ENCODE data around the gene EIF2B2. TPM values are rescaled to one million over a fixed set of nuclear protein-coding genes. Genes with fewer than 3 reads are reported as not detected.

EIF2B2 gene
- polyA plus RNA-seq, 2 donors: 13.3 to 42.9 TPM

DNA sequence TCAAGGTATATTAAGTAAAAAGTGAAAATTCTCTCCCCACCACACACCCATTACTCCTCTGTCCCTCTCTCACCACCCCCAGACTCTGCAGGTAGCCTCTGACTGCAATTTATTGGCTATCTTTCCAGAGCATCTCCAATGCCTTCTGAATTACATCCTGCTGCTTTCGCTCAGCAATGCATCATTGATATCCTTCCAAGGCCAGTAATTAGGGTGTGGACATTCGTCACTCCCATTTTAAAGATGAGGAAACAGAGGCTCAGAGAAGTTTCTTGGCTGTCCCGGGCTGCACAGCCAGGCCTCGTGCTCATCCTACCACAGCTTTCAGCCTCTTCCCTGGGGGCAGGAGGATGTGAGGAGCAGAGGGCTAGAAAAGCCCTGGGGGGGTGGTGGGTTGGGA lies 23.7 kb upstream of the EIF2B2 start:
- WGBS, 2 donors: 49 to 58% methylated on average over 4 of the region's 4 CpGs
- Histone ChIP-seq H3K36me3 (ENCODE audit: control insufficient read depth in 2 of 2, insufficient read depth in 2 of 2, low read length in 1 of 2) (no peaks in the 10 kb centered on the region), H3K4me1 (ENCODE audit: control insufficient read depth in 2 of 2, insufficient read depth in 2 of 2, low read length in 1 of 2) (peaks cover 3 to 9% of the 10 kb centered on the region in 2 donors), H3K27ac (ENCODE audit: low read depth in 2 of 2, low read length in 1 of 2) (no peak overlapping the region), H3K4me3 (ENCODE audit: low read depth in 1 of 2, low read length in 2 of 2) (no peak overlapping the region), H3K27me3 (ENCODE audit: control insufficient read depth in 1 of 2, insufficient read depth in 2 of 2, low read length in 2 of 2) (no peaks in the 10 kb centered on the region), H3K9me3 (ENCODE audit: control insufficient read depth in 2 of 2, insufficient read depth in 1 of 2, low read depth in 1 of 2, low read length in 1 of 2) (no peaks in the 10 kb centered on the region)

DNA sequence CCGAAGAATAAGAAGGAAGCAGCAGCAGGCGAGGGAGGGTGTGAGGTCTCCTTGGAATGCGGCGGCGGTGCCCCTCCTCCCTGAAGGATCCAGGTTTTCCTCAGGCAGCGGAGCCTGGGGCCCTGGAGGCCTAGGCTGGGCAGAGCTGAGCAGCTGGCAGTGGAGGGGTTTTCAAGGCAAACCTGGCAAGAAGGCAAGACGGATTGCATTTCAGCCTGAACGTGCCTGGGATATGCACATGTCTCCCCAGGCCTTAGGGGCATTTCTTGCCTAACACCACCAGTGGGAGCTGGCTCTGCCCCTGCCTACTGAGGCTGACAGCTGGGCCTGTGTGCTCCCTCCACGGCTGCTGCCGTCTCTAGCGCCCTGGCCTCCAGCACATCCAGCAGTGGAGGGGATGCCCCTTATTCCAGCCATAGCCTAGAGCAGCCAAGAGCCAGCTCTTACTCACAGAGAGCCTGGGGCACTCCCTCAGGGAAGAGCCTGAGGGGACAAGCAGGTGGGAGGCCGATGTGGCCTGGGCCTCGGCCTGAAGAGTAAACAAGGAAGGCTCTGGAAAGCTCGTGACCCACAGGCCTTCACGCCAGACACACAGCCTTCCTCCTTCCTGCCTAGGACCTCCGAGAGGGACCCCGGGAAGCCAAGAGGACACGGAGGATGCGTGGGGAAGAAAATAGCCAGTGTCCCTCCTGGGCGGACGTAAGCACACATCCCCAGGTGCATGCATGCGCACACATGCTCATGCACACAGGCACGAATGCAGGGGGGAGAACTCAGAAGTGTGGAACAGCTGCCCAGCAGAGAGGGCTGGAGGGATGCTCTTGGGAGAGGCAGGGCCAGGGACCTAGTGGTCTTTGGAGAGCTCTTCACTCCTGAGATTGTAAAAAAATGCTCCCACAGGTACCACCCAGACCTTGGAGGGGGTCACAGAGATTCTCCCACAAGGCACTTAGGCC lies 23.0 kb upstream of the EIF2B2 start:
- Histone ChIP-seq H3K4me1 (ENCODE audit: control insufficient read depth in 2 of 2, insufficient read depth in 2 of 2, low read length in 1 of 2) (peaks cover 3 to 6% of the 10 kb centered on the region in 2 donors), H3K27me3 (ENCODE audit: control insufficient read depth in 1 of 2, insufficient read depth in 2 of 2, low read length in 2 of 2) (no peaks in the 10 kb centered on the region)

DNA sequence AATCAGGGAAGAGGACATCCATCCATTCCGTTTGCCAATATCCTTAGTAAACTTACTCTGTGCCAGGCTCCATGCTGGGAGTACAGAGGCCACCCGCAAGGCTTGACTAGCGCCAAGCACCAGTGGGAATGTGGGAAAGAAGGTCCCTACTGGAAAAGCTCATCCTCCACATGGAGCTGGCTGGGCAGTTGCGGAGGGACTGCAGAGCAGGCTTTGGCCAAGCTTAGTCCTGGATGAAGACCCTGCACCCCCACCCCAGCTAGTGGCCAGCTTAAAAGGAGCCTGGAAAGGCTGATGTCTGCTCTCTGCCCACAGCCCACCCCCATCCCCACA lies 22.4 kb upstream of the EIF2B2 start:
- H3K9me3 ChIP-seq (ENCODE audit: control insufficient read depth in 2 of 2, insufficient read depth in 1 of 2, low read depth in 1 of 2, low read length in 1 of 2): no peaks in the 10 kb centered on the region
- no peak overlapping the region for H3K4me3 ChIP-seq (ENCODE audit: low read depth in 1 of 2, low read length in 2 of 2)
- H3K27me3 ChIP-seq (ENCODE audit: control insufficient read depth in 1 of 2, insufficient read depth in 2 of 2, low read length in 2 of 2): no peaks in the 10 kb centered on the region
- H3K27ac ChIP-seq (ENCODE audit: low read depth in 2 of 2, low read length in 1 of 2): no peak overlapping the region
- peaks cover 3 to 6% of the 10 kb centered on the region in 2 donors for H3K4me1 ChIP-seq (ENCODE audit: control insufficient read depth in 2 of 2, insufficient read depth in 2 of 2, low read length in 1 of 2)
- 88 to 91% methylated on average over 4 of the region's 4 CpGs for WGBS, 2 donors
- H3K36me3 ChIP-seq (ENCODE audit: control insufficient read depth in 2 of 2, insufficient read depth in 2 of 2, low read length in 1 of 2): no peaks in the 10 kb centered on the region

More for the DNA sequence above, 23.0 kb upstream of the EIF2B2 start:
- Histone ChIP-seq H3K9me3 (ENCODE audit: control insufficient read depth in 2 of 2, insufficient read depth in 1 of 2, low read depth in 1 of 2, low read length in 1 of 2) (no peaks in the 10 kb centered on the region), H3K4me3 (ENCODE audit: low read depth in 1 of 2, low read length in 2 of 2) (no peak overlapping the region), H3K27ac (ENCODE audit: low read depth in 2 of 2, low read length in 1 of 2) (no peak overlapping the region), H3K36me3 (ENCODE audit: control insufficient read depth in 2 of 2, insufficient read depth in 2 of 2, low read length in 1 of 2) (no peaks in the 10 kb centered on the region)
- WGBS, 2 donors: 51 to 65% methylated on average over 23 of the region's 23 CpGs

DNA sequence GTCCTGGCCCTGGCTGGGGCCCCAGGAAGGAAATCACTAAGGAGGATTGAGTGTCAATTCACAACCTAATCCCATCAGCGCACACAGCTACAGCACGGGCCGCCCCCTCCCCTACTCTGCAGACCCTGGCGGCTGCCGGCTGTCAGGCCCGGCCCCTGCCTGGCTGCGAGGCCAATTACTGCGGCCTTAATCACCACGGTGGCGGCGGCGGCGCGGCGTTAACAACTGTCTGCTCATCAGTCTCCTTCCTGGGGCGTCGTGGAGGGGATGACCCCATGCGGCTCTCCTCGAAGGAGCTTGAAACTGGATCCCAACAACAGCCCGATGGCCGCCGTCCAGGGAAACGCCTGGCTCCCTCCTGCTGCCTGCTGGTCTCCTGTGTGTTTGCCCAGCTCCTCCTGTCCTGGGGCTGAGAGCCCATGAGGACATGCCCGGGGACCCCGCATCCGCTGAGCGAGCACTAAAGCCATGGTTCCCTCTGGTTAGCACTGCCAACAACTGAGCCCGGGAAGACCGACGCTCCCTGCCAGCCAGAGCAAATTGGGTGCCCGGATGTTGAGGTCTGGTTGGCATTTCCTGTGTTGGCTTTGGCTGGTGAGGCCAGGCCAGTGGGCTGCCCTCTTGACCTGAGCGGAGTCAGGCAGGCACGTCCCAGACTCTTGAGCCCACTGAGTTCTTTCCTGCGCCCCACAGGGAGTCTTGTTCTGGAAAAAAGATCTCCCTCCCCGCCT lies 21.8 kb upstream of the EIF2B2 start:
- no peak overlapping the region for H3K4me3 ChIP-seq (ENCODE audit: low read depth in 1 of 2, low read length in 2 of 2)
- WGBS, 2 donors: 66 to 73% methylated on average over 35 of the region's 35 CpGs
- no peaks in the 10 kb centered on the region for H3K9me3 ChIP-seq (ENCODE audit: control insufficient read depth in 2 of 2, insufficient read depth in 1 of 2, low read depth in 1 of 2, low read length in 1 of 2)
- H3K27me3 ChIP-seq (ENCODE audit: control insufficient read depth in 1 of 2, insufficient read depth in 2 of 2, low read length in 2 of 2): no peaks in the 10 kb centered on the region
- H3K36me3 ChIP-seq (ENCODE audit: control insufficient read depth in 2 of 2, insufficient read depth in 2 of 2, low read length in 1 of 2): no peaks in the 10 kb centered on the region
- no peak overlapping the region for H3K27ac ChIP-seq (ENCODE audit: low read depth in 2 of 2, low read length in 1 of 2)
- peaks cover 3 to 4% of the 10 kb centered on the region in 2 donors for H3K4me1 ChIP-seq (ENCODE audit: control insufficient read depth in 2 of 2, insufficient read depth in 2 of 2, low read length in 1 of 2)

DNA sequence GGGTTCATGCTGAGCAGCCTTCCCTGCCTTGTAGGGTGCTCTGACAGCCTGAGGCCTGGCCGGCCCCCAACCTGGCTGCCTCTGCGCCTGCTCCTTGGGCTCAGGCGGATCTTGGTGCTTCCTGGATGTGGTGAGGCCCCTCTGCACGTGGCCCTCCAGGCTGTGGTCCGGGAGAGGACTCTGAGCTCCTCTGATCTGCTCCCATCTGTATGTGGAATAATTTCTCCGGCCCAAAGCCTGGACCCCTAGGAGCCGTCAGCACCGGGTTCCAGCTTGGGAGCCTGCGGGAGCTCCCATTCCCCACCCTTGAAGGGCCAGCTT lies 21.3 kb upstream of the EIF2B2 start:
- Histone ChIP-seq H3K36me3 (ENCODE audit: control insufficient read depth in 2 of 2, insufficient read depth in 2 of 2, low read length in 1 of 2) (no peaks in the 10 kb centered on the region), H3K4me3 (ENCODE audit: low read depth in 1 of 2, low read length in 2 of 2) (no peak overlapping the region), H3K27me3 (ENCODE audit: control insufficient read depth in 1 of 2, insufficient read depth in 2 of 2, low read length in 2 of 2) (no peaks in the 10 kb centered on the region), H3K27ac (ENCODE audit: low read depth in 2 of 2, low read length in 1 of 2) (no peak overlapping the region), H3K4me1 (ENCODE audit: control insufficient read depth in 2 of 2, insufficient read depth in 2 of 2, low read length in 1 of 2) (peaks cover 3 to 4% of the 10 kb centered on the region in 2 donors), H3K9me3 (ENCODE audit: control insufficient read depth in 2 of 2, insufficient read depth in 1 of 2, low read depth in 1 of 2, low read length in 1 of 2) (no peaks in the 10 kb centered on the region)
- WGBS, 2 donors: 87 to 89% methylated on average over 9 of the region's 9 CpGs

DNA sequence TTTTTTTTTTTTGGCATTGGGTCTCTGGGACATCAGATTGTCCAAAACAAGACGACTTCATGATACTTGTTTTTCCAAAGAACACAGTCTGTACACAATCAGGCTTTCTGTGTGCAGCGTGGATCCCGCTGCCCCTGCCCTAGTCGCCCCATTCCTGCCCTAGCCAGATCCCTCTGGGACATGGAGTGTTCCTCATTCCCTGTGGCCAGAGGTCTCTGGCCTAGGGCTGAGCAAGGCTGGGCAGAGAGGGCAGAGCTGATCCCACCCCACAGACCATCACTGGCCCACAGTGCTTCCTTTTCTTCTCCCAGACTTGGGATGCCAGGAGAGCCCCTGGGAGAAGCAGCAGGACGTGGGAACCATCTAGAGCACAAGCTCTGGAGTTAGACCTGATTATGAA lies 20.9 kb upstream of the EIF2B2 start:
- H3K4me1 ChIP-seq (ENCODE audit: control insufficient read depth in 2 of 2, insufficient read depth in 2 of 2, low read length in 1 of 2): peaks cover 3 to 4% of the 10 kb centered on the region in 2 donors
- WGBS, 2 donors: 82 to 86% methylated on average over 5 of the region's 5 CpGs
- H3K4me3 ChIP-seq (ENCODE audit: low read depth in 1 of 2, low read length in 2 of 2): no peak overlapping the region
- H3K9me3 ChIP-seq (ENCODE audit: control insufficient read depth in 2 of 2, insufficient read depth in 1 of 2, low read depth in 1 of 2, low read length in 1 of 2): no peaks in the 10 kb centered on the region
- H3K27me3 ChIP-seq (ENCODE audit: control insufficient read depth in 1 of 2, insufficient read depth in 2 of 2, low read length in 2 of 2): no peaks in the 10 kb centered on the region
- no peaks in the 10 kb centered on the region for H3K36me3 ChIP-seq (ENCODE audit: control insufficient read depth in 2 of 2, insufficient read depth in 2 of 2, low read length in 1 of 2)
- H3K27ac ChIP-seq (ENCODE audit: low read depth in 2 of 2, low read length in 1 of 2): no peak overlapping the region

DNA sequence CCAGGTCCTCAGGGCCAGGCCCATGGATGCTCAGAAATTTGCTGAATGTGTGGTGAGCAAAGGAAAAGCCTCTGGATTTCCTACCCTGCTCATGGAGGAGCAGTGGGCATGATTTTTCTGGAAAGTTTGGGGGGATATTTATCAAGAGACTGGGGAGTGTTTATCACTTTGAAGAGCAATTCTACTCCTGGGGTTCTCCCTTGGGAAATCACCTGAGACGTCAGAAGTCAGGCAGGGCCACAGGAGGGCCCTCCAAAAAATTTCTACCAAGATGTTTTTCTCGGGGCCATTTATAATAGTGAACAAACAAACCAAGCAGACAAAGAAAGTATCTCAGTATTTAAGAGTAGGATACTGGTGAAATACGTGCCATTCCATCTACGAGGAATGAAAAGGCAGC lies 20.1 kb upstream of the EIF2B2 start:
- Histone ChIP-seq H3K9me3 (ENCODE audit: control insufficient read depth in 2 of 2, insufficient read depth in 1 of 2, low read depth in 1 of 2, low read length in 1 of 2) (no peaks in the 10 kb centered on the region), H3K4me1 (ENCODE audit: control insufficient read depth in 2 of 2, insufficient read depth in 2 of 2, low read length in 1 of 2) (peaks cover 3 to 4% of the 10 kb centered on the region in 2 donors), H3K36me3 (ENCODE audit: control insufficient read depth in 2 of 2, insufficient read depth in 2 of 2, low read length in 1 of 2) (no peaks in the 10 kb centered on the region), H3K27ac (ENCODE audit: low read depth in 2 of 2, low read length in 1 of 2) (peak overlapping the region; percentile 28 to 60), H3K4me3 (ENCODE audit: low read depth in 1 of 2, low read length in 2 of 2) (no peak overlapping the region), H3K27me3 (ENCODE audit: control insufficient read depth in 1 of 2, insufficient read depth in 2 of 2, low read length in 2 of 2) (no peaks in the 10 kb centered on the region)
- WGBS, 2 donors: 74 to 75% methylated on average over 4 of the region's 4 CpGs

DNA sequence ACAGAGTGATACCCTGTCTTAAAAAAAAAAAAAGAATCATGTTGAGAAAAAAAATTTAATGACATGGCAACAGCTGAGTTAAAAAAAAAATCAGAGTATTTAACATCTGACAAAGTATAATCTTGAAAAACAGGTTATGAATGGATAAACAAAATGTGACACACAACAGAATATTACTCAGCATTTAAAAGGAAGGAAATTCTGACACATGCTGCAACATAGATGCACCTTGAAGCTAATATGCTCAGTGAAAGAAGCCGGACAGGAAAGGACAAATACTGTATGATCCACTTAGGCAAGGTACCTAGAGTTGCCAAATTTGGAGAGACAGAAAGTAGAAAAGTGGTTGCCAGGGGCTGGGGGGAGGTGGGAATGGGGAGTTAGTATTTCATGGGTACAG lies 19.4 kb upstream of the EIF2B2 start:
- Histone ChIP-seq H3K9me3 (ENCODE audit: control insufficient read depth in 2 of 2, insufficient read depth in 1 of 2, low read depth in 1 of 2, low read length in 1 of 2) (no peaks in the 10 kb centered on the region), H3K36me3 (ENCODE audit: control insufficient read depth in 2 of 2, insufficient read depth in 2 of 2, low read length in 1 of 2) (no peaks in the 10 kb centered on the region), H3K4me3 (ENCODE audit: low read depth in 1 of 2, low read length in 2 of 2) (no peak overlapping the region), H3K4me1 (ENCODE audit: control insufficient read depth in 2 of 2, insufficient read depth in 2 of 2, low read length in 1 of 2) (peaks cover 7 to 9% of the 10 kb centered on the region in 2 donors), H3K27me3 (ENCODE audit: control insufficient read depth in 1 of 2, insufficient read depth in 2 of 2, low read length in 2 of 2) (no peaks in the 10 kb centered on the region), H3K27ac (ENCODE audit: low read depth in 2 of 2, low read length in 1 of 2) (peak overlapping the region; percentile 60 to 76)
- WGBS, 2 donors: 53 to 67% methylated on average over 1 of the region's 1 CpG

DNA sequence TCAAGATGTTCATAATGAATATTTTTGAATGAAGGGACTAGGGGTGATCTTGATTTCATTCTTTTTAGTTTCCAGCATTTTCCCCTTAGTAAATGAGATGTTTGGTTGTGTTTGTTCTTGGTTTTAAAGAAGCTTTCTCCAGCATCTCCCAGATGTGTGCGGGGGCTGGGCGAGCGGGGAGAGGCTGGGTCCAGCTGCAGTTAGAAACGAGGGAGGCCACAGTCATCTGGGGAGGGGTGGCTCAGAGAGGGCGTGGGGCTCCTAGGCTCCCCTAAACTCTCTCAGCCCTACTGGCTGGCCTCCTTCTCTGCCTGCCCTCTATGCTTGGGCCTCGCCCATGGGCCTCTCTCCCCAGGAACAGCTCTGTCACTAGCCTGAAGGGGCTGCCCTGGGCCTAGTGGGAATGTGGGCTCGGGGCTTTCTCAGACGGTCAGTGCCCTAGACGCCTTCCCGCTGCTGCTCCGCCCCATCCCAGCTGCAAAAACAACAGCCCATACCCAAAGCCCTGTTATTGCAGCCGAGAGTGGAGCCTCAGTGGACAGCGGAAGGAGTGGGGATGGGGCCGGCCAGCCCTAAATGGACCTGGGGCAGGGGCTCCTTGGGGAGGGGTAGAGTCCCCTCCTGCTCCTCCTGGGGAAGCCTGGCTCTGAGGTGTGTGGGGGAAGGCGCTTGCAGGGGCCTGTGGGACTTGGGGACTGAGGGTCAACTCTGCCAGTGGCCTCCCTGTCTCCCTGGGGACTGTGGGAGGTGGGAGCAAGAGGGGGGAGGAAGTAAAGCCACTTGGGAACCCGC lies 18.3 kb upstream of the EIF2B2 start:
- H3K36me3 ChIP-seq (ENCODE audit: control insufficient read depth in 2 of 2, insufficient read depth in 2 of 2, low read length in 1 of 2): no peaks in the 10 kb centered on the region
- H3K4me1 ChIP-seq (ENCODE audit: control insufficient read depth in 2 of 2, insufficient read depth in 2 of 2, low read length in 1 of 2): peaks cover 7 to 9% of the 10 kb centered on the region in 2 donors
- H3K9me3 ChIP-seq (ENCODE audit: control insufficient read depth in 2 of 2, insufficient read depth in 1 of 2, low read depth in 1 of 2, low read length in 1 of 2): no peaks in the 10 kb centered on the region
- no peaks in the 10 kb centered on the region for H3K27me3 ChIP-seq (ENCODE audit: control insufficient read depth in 1 of 2, insufficient read depth in 2 of 2, low read length in 2 of 2)
- no peak overlapping the region for H3K27ac ChIP-seq (ENCODE audit: low read depth in 2 of 2, low read length in 1 of 2)
- WGBS, 2 donors: 82 to 85% methylated on average over 16 of the region's 16 CpGs
- H3K4me3 ChIP-seq (ENCODE audit: low read depth in 1 of 2, low read length in 2 of 2): no peak overlapping the region

Data from esophagus (tissue), 2 donors.